Hepatic stellate cell (primary cell): Measurements from ENCODE around the gene GGCX.
"Not testable (repeated sequence)": the region's sequence is repeated elsewhere in the genome, so short reads cannot be mapped to it uniquely, and the experiment has no call there.

Experiments
- DNase-seq: peaks from one replicate; pipeline ENCODE4 v3.0.0; 2011; ENCODE audit warnings: low spot score

The GGCX gene

GRCh38 chr2:85575739-85576138, 14.4 kb upstream of the GGCX start:
- DNase-seq: no peak

- DNase-seq: no peak
These were observed 5.0 kb upstream of the GGCX start for GRCh38 chr2:85566265-85566664.

GRCh38 chr2:85564144-85564563, 2.9 kb upstream of the GGCX start:
- no peak for DNase-seq

GRCh38 chr2:85560812-85561279, 447 bp downstream of the GGCX start:
- no peak for DNase-seq

- not testable (repeated sequence) for DNase-seq
These were observed 928 bp downstream of the GGCX start for GRCh38 chr2:85560403-85560726.

- DNase-seq: no peak
These were observed 3.1 kb downstream of the GGCX start for GRCh38 chr2:85558160-85558559.

- DNase-seq: no peak
These were observed 4.2 kb downstream of the GGCX start for GRCh38 chr2:85557130-85557529.

GRCh38 chr2:85554980-85555612, 6.2 kb downstream of the GGCX start:
- no peak for DNase-seq

- DNase-seq: no peak
These were observed 8.1 kb downstream of the GGCX start for GRCh38 chr2:85553184-85553583.

GRCh38 chr2:85551698-85552678, 9.3 kb downstream of the GGCX start:
- DNase-seq: peak; percentile 58

GRCh38 chr2:85550486-85550885, 10.8 kb downstream of the GGCX start:
- no peak for DNase-seq

- peak; percentile 85 for DNase-seq
These were observed 11.5 kb downstream of the GGCX start for GRCh38 chr2:85549826-85550225.

- no peak for DNase-seq
These were observed 12.2 kb downstream of the GGCX start for GRCh38 chr2:85549095-85549494.

GRCh38 chr2:85548608-85548900, 12.7 kb downstream of the GGCX start:
- no peak for DNase-seq

GRCh38 chr2:85547859-85548607, 13.3 kb downstream of the GGCX start:
- DNase-seq: no peak

GRCh38 chr2:85547089-85547858, 14.0 kb downstream of the GGCX start:
- DNase-seq: no peak

GRCh38 chr2:85545780-85546240, 15.5 kb downstream of the GGCX start:
- DNase-seq: no peak

GRCh38 chr2:85544915-85545779, 16.1 kb downstream of the GGCX start:
- not testable (repeated sequence) for DNase-seq

GRCh38 chr2:85544254-85544691, 17.0 kb downstream of the GGCX start:
- not testable (repeated sequence) for DNase-seq

GRCh38 chr2:85542777-85543176, 18.5 kb downstream of the GGCX start:
- no peak for DNase-seq
